IMR-90 (cell line): ENCODE results near the gene ENPP7. TPM values are rescaled to one million over a fixed set of nuclear protein-coding genes. Genes with fewer than 3 reads are reported as not detected.

Experiments
- ATAC-seq: fragments of 200-7000 bp; cut with Tn5 transposase; 2 replicates; pipeline ENCODE4 v1.9.1; 2020; ENCODE audit warnings: low read depth, mild to moderate bottlenecking, moderate library complexity
- BruUV-seq: library from RNA; stranded (reverse); fragments of 400-500 nt; replicated peaks from 2 replicates; lab custom pipeline; 2021; lab: Mats Ljungman, UMichigan
- CTCF ChIA-PET: fragments of 300-600 bp; formaldehyde crosslinking; extraction: SDS; loops from one replicate; lab custom pipeline; 2021; ENCODE audit warnings: antibody characterized with exemption; lab: Yijun Ruan, JAX
- POLR2A ChIA-PET: fragments of 300-600 bp; sonication (Branson Sonifier 250); formaldehyde crosslinking; loops from one replicate; lab custom pipeline; 2022; ENCODE audit warnings: antibody characterized with exemption; ENCODE audit not compliant: unreplicated experiment; lab: Charles Lee
- DNase-seq: peaks from one replicate; pipeline ENCODE4 v3.0.0; 2013
- H2AFZ ChIP-seq: replicated peaks from 2 replicates; pipeline ENCODE3; 2013; ENCODE audit warnings: low read length, mild to moderate bottlenecking; ENCODE audit not compliant: poor library complexity
- H2AK5ac ChIP-seq: 2 replicates; pipeline ENCODE4 v1.6.1; 2013; ENCODE audit warnings: low read depth, low read length, inconsistent platforms
- H2AK9ac ChIP-seq: replicated peaks from 2 replicates; pipeline ENCODE3; 2013; ENCODE audit warnings: mild to moderate bottlenecking, low read depth, low read length, moderate library complexity; ENCODE audit not compliant: poor library complexity
- H2BK120ac ChIP-seq: 2 replicates; pipeline ENCODE4 v1.6.1; 2013; ENCODE audit warnings: low read depth, low read length, inconsistent platforms
- H2BK15ac ChIP-seq: 3 replicates; pipeline ENCODE4 v1.6.1; 2013; ENCODE audit warnings: low read depth, low read length, inconsistent platforms
- H2BK20ac ChIP-seq: 2 replicates; pipeline ENCODE4 v1.6.1; 2013; ENCODE audit warnings: low read depth, mild to moderate bottlenecking, inconsistent platforms, low read length, moderate library complexity
- H2BK5ac ChIP-seq: 2 replicates; pipeline ENCODE4 v1.6.1; 2013; ENCODE audit warnings: mild to moderate bottlenecking, low read depth, low read length, inconsistent platforms; ENCODE audit not compliant: poor library complexity, severe bottlenecking
- H3K14ac ChIP-seq: replicated peaks from 2 replicates; pipeline ENCODE4 v1.6.1; 2013; ENCODE audit warnings: low read depth, low read length, inconsistent platforms
- H3K18ac ChIP-seq: 2 replicates; pipeline ENCODE4 v1.6.1; 2013; ENCODE audit warnings: low read depth, low read length, control low read depth
- H3K23ac ChIP-seq: 2 replicates; pipeline ENCODE4 v1.6.1; 2013; ENCODE audit warnings: low read depth, low read length, inconsistent platforms
- H3K27ac ChIP-seq: 2 replicates; pipeline ENCODE4 v1.5.1; 2013; ENCODE audit warnings: mild to moderate bottlenecking, control low read depth, low read length; ENCODE audit not compliant: insufficient read depth
- H3K27me3 ChIP-seq: 2 replicates; pipeline ENCODE4 v1.6.1; 2013; ENCODE audit warnings: low read length; ENCODE audit not compliant: control insufficient read depth, insufficient read depth
- H3K36me3 ChIP-seq: 2 replicates; pipeline ENCODE4 v1.6.1; 2013; ENCODE audit warnings: low read length, mixed read lengths; ENCODE audit not compliant: control insufficient read depth, insufficient read depth
- H3K4ac ChIP-seq: 2 replicates; pipeline ENCODE4 v1.6.1; 2013; ENCODE audit warnings: low read depth, low read length, inconsistent platforms
- H3K4me1 ChIP-seq: 2 replicates; pipeline ENCODE4 v1.6.1; 2013; ENCODE audit warnings: low read length, mixed read lengths; ENCODE audit not compliant: control insufficient read depth, insufficient read depth
- H3K4me2 ChIP-seq: 2 replicates; pipeline ENCODE4 v1.6.1; 2013; ENCODE audit warnings: low read depth, mild to moderate bottlenecking, control low read depth, low read length, moderate library complexity
- H3K4me3 ChIP-seq: 2 replicates; pipeline ENCODE4 v1.5.1; 2013; ENCODE audit warnings: low read depth, mild to moderate bottlenecking, control low read depth, low read length, moderate library complexity; ENCODE audit not compliant: insufficient read depth
- H3K56ac ChIP-seq: 2 replicates; pipeline ENCODE4 v1.6.1; 2013; ENCODE audit warnings: low read length, inconsistent platforms; ENCODE audit not compliant: insufficient read depth; ENCODE audit errors: extremely low read depth
- H3K79me1 ChIP-seq, 2 experiments: 2 replicates each; pipeline ENCODE4 v1.6.1; 2013; ENCODE audit warnings: low read length in 2 of 2, inconsistent platforms in 1 of 2, low read depth in 1 of 2
- H3K9ac ChIP-seq: 2 replicates; pipeline ENCODE4 v1.6.1; 2013; ENCODE audit warnings: low read depth, low read length, control low read depth
- H3K9me1 ChIP-seq: 2 replicates; pipeline ENCODE4 v1.6.1; 2013; ENCODE audit warnings: low read length, inconsistent platforms; ENCODE audit not compliant: insufficient read depth
- H3K9me3 ChIP-seq: 2 replicates; pipeline ENCODE4 v1.6.1; 2013; ENCODE audit warnings: low read length; ENCODE audit not compliant: control insufficient read depth, insufficient read depth
- H4K20me1 ChIP-seq: 2 replicates; pipeline ENCODE4 v1.6.1; 2013; ENCODE audit warnings: low read length, inconsistent platforms; ENCODE audit not compliant: insufficient read depth
- H4K5ac ChIP-seq: 2 replicates; pipeline ENCODE4 v1.6.1; 2013; ENCODE audit warnings: mild to moderate bottlenecking, low read depth, low read length, control low read depth
- H4K8ac ChIP-seq, 2 experiments: 2 replicates each; pipeline ENCODE4 v1.6.1; 2013; ENCODE audit warnings: low read depth in 2 of 2, low read length in 2 of 2, control low read depth in 1 of 2, inconsistent platforms in 1 of 2
- H4K91ac ChIP-seq: 2 replicates; pipeline ENCODE4 v1.6.1; 2013; ENCODE audit warnings: low read depth, low read length, inconsistent platforms; ENCODE audit not compliant: insufficient read depth
- BHLHE40 ChIP-seq: fragments of 150-350 bp; IDR thresholded peaks from 2 replicates; pipeline ENCODE4 v1.6.1; 2016; ENCODE audit warnings: mild to moderate bottlenecking, low read depth, low read length
- FOS ChIP-seq: fragments of 150-350 bp; IDR thresholded peaks from 2 replicates; pipeline ENCODE4 v1.6.1; 2016; ENCODE audit warnings: low read depth, low read length
- POLR2A ChIP-seq: IDR thresholded peaks from 2 replicates; pipeline ENCODE4 v1.6.1; 2012; ENCODE audit warnings: mild to moderate bottlenecking, low read depth, low read length
- RAD21 ChIP-seq: IDR thresholded peaks from 2 replicates; pipeline ENCODE4 v1.6.1; 2012; ENCODE audit warnings: low read length, improper control_type of control experiment
- RFX5 ChIP-seq: IDR thresholded peaks from 2 replicates; pipeline ENCODE4 v1.8.0; 2012; ENCODE audit warnings: low read depth, mild to moderate bottlenecking, low read length, moderate library complexity
- SMC3 ChIP-seq: fragments of 150-350 bp; IDR thresholded peaks from 2 replicates; pipeline ENCODE4 v1.6.1; 2016; ENCODE audit warnings: low read depth, mild to moderate bottlenecking, antibody characterized with exemption, low read length, moderate library complexity
- WGBS, 2 experiments: methylation state at CpG; one replicate each; pipeline versions ENCODE4 v1.1.5 to v1.1.7; 2013; ENCODE audit warnings: missing lambda C conversion rate in 2 of 2; ENCODE audit not compliant: insufficient read length in 1 of 2; ENCODE audit errors: extremely low coverage in 2 of 2; 5-methylcytosine and 5-hydroxymethylcytosine counted together
- dilution Hi-C: fragments of 300-500 bp; cut with HindIII; formaldehyde crosslinking; loops from one replicate; pipeline ENCODE4 v1.14.3; 2018; ENCODE audit warnings: low sequenced_read_pairs; ENCODE audit not compliant: unreplicated experiment
- in situ Hi-C: fragments of 300-500 bp; cut with MboI; formaldehyde crosslinking; loops from 3 replicates; pipeline ENCODE4 v1.14.3; 2019; ENCODE audit warnings: low sequenced_read_pairs, inconsistent platforms, mixed read lengths
- intact Hi-C: fragments of 100-400 bp; cut with micrococcal nuclease; formaldehyde crosslinking; loops from 2 replicates; pipeline ENCODE4 v1.10.0; 2022
- polyA plus RNA-seq, 3 experiments: library from polyadenylated mRNA; depleted of rRNA; stranded (reverse); fragments of >200 nt; gene quantifications; 2 replicates each; pipeline ENCODE4 v1.2.3, GENCODE V29; 2012; ENCODE audit warnings: low replicate concordance in 1 of 3
- total RNA-seq: library from RNA; depleted of rRNA; stranded (reverse); fragments of >200 nt; gene quantifications from 2 replicates; pipeline ENCODE4 v1.2.3, GENCODE V29; 2012
- TF ChIP-seq, protein P1 (sequence below): fragments of 150-350 bp; IDR thresholded peaks from 2 replicates; pipeline ENCODE4 v1.6.1; 2016; ENCODE audit warnings: low read depth, mild to moderate bottlenecking, low read length, moderate library complexity, borderline replicate concordance

ENPP7 gene
- total and polyA plus RNA-seq, 2 of the 4 experiments (the other 2 are of a cell fraction): not detected

DNA sequence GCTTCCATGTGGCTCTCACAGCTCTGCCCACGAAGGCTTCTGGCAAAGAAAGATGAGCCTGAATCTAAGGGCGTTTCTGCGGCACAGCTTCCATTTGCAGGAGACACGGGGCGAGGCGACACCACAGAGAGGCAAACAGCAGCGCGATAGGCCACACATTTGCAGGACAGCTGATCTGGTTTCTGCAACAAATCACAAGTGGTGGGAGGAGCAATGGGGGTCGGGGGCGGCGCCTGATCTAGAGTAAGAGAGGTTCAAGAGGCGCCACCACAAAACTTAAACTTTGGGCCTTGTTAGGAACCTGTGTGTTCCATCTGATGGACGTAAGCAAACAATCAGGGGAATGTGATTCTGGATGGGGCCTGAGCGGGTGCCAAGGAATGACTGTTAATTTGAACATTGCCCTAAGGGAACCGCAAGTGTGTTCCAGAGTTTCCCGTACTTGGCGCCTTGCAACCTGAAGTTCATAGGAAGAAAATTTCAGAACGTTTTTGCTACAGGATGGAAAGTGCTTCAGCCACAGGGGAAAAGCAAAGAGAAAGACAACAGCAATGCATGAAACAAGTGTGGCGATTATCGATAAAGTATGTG lies 18.9 kb upstream of the ENPP7 start:
- WGBS, 2 experiments: 80% methylated on average over 15 of the region's 20 CpGs; no CpG with 5 or more reads in 1 of the 2 experiments
- no TSS peak for BruUV-seq
- Histone ChIP-seq H3K27me3 (peaks cover 17% of the 10 kb centered on the region), H3K4me2 (no peak overlapping the region), H3K9ac (no peak overlapping the region), H3K4me3 (no peak overlapping the region), H2BK15ac (no peak overlapping the region), H3K4ac (no peak overlapping the region), H4K5ac (no peak overlapping the region), H2AFZ (no peak overlapping the region), H3K56ac (no peak overlapping the region), H3K18ac (no peak overlapping the region), H4K8ac (no peak overlapping the region), H3K4me1 (no peaks in the 10 kb centered on the region), H3K9me1 (no peaks in the 10 kb centered on the region), H2BK120ac (no peak overlapping the region), H4K20me1 (no peaks in the 10 kb centered on the region), H3K14ac (no peak overlapping the region), H2AK5ac (no peak overlapping the region), H2BK5ac (no peak overlapping the region), H3K79me1 (no peaks in the 10 kb centered on the region), H2BK20ac (no peak overlapping the region), H2AK9ac (no peak overlapping the region), H3K27ac (no peak overlapping the region), H4K91ac (no peak overlapping the region), H3K9me3 (no peaks in the 10 kb centered on the region; the same call in 1 of the 2 replicates), H3K23ac (no peak overlapping the region), H3K36me3 (no peaks in the 10 kb centered on the region)
- intact Hi-C loops (no loop called here), in situ Hi-C loops (loop anchor here (25.0 kb wide), 1 partner anchor 625 kb away; no protein-coding TSS in a partner anchor), dilution Hi-C loops (no loop called here)
- no peak for ATAC-seq
- ChIA-PET CTCF (no interaction called here), POLR2A (no interaction called here)
- TF ChIP-seq BHLHE40: no peak
- no peak for TF ChIP-seq POLR2A
- TF ChIP-seq, protein P1, sequence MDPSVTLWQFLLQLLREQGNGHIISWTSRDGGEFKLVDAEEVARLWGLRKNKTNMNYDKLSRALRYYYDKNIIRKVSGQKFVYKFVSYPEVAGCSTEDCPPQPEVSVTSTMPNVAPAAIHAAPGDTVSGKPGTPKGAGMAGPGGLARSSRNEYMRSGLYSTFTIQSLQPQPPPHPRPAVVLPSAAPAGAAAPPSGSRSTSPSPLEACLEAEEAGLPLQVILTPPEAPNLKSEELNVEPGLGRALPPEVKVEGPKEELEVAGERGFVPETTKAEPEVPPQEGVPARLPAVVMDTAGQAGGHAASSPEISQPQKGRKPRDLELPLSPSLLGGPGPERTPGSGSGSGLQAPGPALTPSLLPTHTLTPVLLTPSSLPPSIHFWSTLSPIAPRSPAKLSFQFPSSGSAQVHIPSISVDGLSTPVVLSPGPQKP: no peak
- no peak for TF ChIP-seq SMC3
- no peak for TF ChIP-seq RFX5
- no peak for TF ChIP-seq FOS
- TF ChIP-seq RAD21: no peak
- DNase-seq: no peak
